HEK293 (cell line): Measurements from ENCODE around the gene EEF2K.

Experiments
- CTCF ChIA-PET: fragments of 350-600 bp; formaldehyde crosslinking; extraction: SDS; loops from one replicate; lab custom pipeline; 2021; ENCODE audit warnings: antibody characterized with exemption; lab: Yijun Ruan, JAX
- POLR2A ChIA-PET: fragments of 300-600 bp; formaldehyde crosslinking; extraction: SDS; loops from one replicate; lab custom pipeline; 2020; ENCODE audit warnings: antibody characterized with exemption, inconsistent platforms; lab: Yijun Ruan, JAX
- H3K27ac ChIP-seq: fragments of 200-500 bp; sonication (Bioruptor generic); 2 replicates; pipeline ENCODE4 v1.5.1; 2014; ENCODE audit warnings: low read depth, low read length, control low read depth, inconsistent platforms; ENCODE audit errors: extremely low read depth
- H3K36me3 ChIP-seq, 2 experiments: fragments of 200-500 bp in 1 of 2; sonication (Bioruptor generic) in 1 of 2; 1 replicate in 1 of 2; 2 replicates in 1 of 2; pipeline ENCODE4 v1.5.1; 2014 to 2017; ENCODE audit warnings: inconsistent platforms in 2 of 2, low read length in 2 of 2; ENCODE audit not compliant: control insufficient read depth in 2 of 2, insufficient read depth in 1 of 2
- H3K4me1 ChIP-seq: fragments of 200-500 bp; sonication (Bioruptor generic); 2 replicates; pipeline ENCODE4 v1.5.1; 2014; ENCODE audit warnings: mild to moderate bottlenecking, low read length, inconsistent platforms; ENCODE audit not compliant: control insufficient read depth, insufficient read depth
- H3K4me3 ChIP-seq: 2 replicates; pipeline ENCODE4 v1.5.1; 2011; ENCODE audit warnings: low read depth, mild to moderate bottlenecking, control low read depth, low read length, moderate library complexity
- H3K9me3 ChIP-seq: fragments of 200-500 bp; sonication (Bioruptor generic); 2 replicates; pipeline ENCODE4 v1.5.1; 2014; ENCODE audit warnings: low read depth, low read length, inconsistent platforms; ENCODE audit not compliant: control insufficient read depth, insufficient read depth
- EGR2 ChIP-seq: fragments of 450-650 bp; formaldehyde crosslinking; IDR thresholded peaks from 2 replicates; pipeline ENCODE4 v1.5.1; 2016; ENCODE audit warnings: low read depth, missing biosample characterization, missing genetic modification characterization
- FEZF1 ChIP-seq: fragments of 450-650 bp; formaldehyde crosslinking; IDR thresholded peaks from 2 replicates; pipeline ENCODE4 v1.5.1; 2016; ENCODE audit warnings: missing biosample characterization, missing genetic modification characterization
- KLF7 ChIP-seq: fragments of 450-650 bp; formaldehyde crosslinking; IDR thresholded peaks from 2 replicates; pipeline ENCODE4 v1.5.1; 2016; ENCODE audit warnings: missing biosample characterization, missing genetic modification characterization, borderline replicate concordance
- MYNN ChIP-seq: fragments of 450-650 bp; formaldehyde crosslinking; IDR thresholded peaks from 2 replicates; pipeline ENCODE4 v1.5.1; 2016; ENCODE audit warnings: missing biosample characterization, missing genetic modification characterization, borderline replicate concordance
- PRDM10 ChIP-seq: fragments of 450-650 bp; formaldehyde crosslinking; IDR thresholded peaks from 2 replicates; pipeline ENCODE4 v1.5.1; 2016; ENCODE audit warnings: missing biosample characterization, missing genetic modification characterization
- SP2 ChIP-seq: fragments of 450-650 bp; formaldehyde crosslinking; IDR thresholded peaks from 2 replicates; pipeline ENCODE4 v1.5.1; 2016; ENCODE audit warnings: missing biosample characterization, missing genetic modification characterization
- YY1 ChIP-seq: fragments of 450-650 bp; formaldehyde crosslinking; IDR thresholded peaks from 2 replicates; pipeline ENCODE4 v1.5.1; 2018; ENCODE audit warnings: missing biosample characterization, missing genetic modification characterization
- ZBTB8A ChIP-seq: fragments of 450-650 bp; formaldehyde crosslinking; IDR thresholded peaks from 2 replicates; pipeline ENCODE4 v1.5.1; 2016; ENCODE audit warnings: missing biosample characterization, missing genetic modification characterization
- ZEB2 ChIP-seq: fragments of 450-650 bp; formaldehyde crosslinking; IDR thresholded peaks from 2 replicates; pipeline ENCODE4 v1.5.1; 2016; ENCODE audit warnings: missing biosample characterization, missing genetic modification characterization
- ZNF175 ChIP-seq: fragments of 450-650 bp; formaldehyde crosslinking; IDR thresholded peaks from 2 replicates; pipeline ENCODE4 v1.5.1; 2016; ENCODE audit warnings: missing biosample characterization, missing genetic modification characterization
- ZNF2 ChIP-seq: fragments of 450-650 bp; formaldehyde crosslinking; IDR thresholded peaks from 2 replicates; pipeline ENCODE4 v1.5.1; 2016; ENCODE audit warnings: missing biosample characterization, missing genetic modification characterization
- ZNF239 ChIP-seq: fragments of 450-650 bp; formaldehyde crosslinking; IDR thresholded peaks from 2 replicates; pipeline ENCODE4 v1.5.1; 2016; ENCODE audit warnings: missing biosample characterization, missing genetic modification characterization
- ZNF280C ChIP-seq: fragments of 450-650 bp; formaldehyde crosslinking; IDR thresholded peaks from 2 replicates; pipeline ENCODE4 v1.5.1; 2016; ENCODE audit warnings: missing biosample characterization, missing genetic modification characterization
- ZNF354C ChIP-seq: fragments of 450-650 bp; formaldehyde crosslinking; IDR thresholded peaks from 2 replicates; pipeline ENCODE4 v1.5.1; 2016; ENCODE audit warnings: missing biosample characterization, missing genetic modification characterization, low read depth, borderline replicate concordance
- ZNF362 ChIP-seq: fragments of 450-650 bp; formaldehyde crosslinking; IDR thresholded peaks from 2 replicates; pipeline ENCODE4 v1.5.1; 2016; ENCODE audit warnings: missing biosample characterization, missing genetic modification characterization
- ZNF398 ChIP-seq: fragments of 450-650 bp; formaldehyde crosslinking; IDR thresholded peaks from 2 replicates; pipeline ENCODE4 v1.5.1; 2017; ENCODE audit warnings: missing biosample characterization, missing genetic modification characterization
- ZNF488 ChIP-seq: fragments of 450-650 bp; formaldehyde crosslinking; IDR thresholded peaks from 2 replicates; pipeline ENCODE4 v1.5.1; 2016; ENCODE audit warnings: missing biosample characterization, missing genetic modification characterization
- ZNF513 ChIP-seq: fragments of 450-650 bp; IDR thresholded peaks from 2 replicates; pipeline ENCODE4 v1.5.1; 2018; ENCODE audit warnings: missing biosample characterization, missing genetic modification characterization
- ZNF544 ChIP-seq: fragments of 450-650 bp; formaldehyde crosslinking; IDR thresholded peaks from 2 replicates; pipeline ENCODE4 v1.5.0; 2017; ENCODE audit warnings: missing biosample characterization, missing genetic modification characterization
- ZNF623 ChIP-seq: fragments of 450-650 bp; formaldehyde crosslinking; IDR thresholded peaks from 2 replicates; pipeline ENCODE4 v1.5.1; 2016; ENCODE audit warnings: missing biosample characterization, missing genetic modification characterization
- ZNF692 ChIP-seq: fragments of 450-650 bp; formaldehyde crosslinking; IDR thresholded peaks from 2 replicates; pipeline ENCODE4 v1.5.1; 2016; ENCODE audit warnings: missing biosample characterization, missing genetic modification characterization
- ZNF701 ChIP-seq: fragments of 450-650 bp; formaldehyde crosslinking; IDR thresholded peaks from 2 replicates; pipeline ENCODE4 v1.5.1; 2016; ENCODE audit warnings: missing biosample characterization, missing genetic modification characterization

EEF2K gene

GRCh38 chr16:22206842-22207714, 1.0 kb downstream of the EEF2K start (continued):
- TF ChIP-seq SP2 (tag by site-specific recombination) (0 out of 2 replicates have a peak, but pooled peaks have one; percentile 4), FEZF1 (peak; percentile 57), KLF7 (tag by site-specific recombination) (no peak), ZNF701 (tag by site-specific recombination) (no peak), PRDM10 (tag by site-specific recombination) (peak; percentile 50), ZNF354C (no peak), ZNF692 (no peak), ZNF623 (tag by site-specific recombination) (0 out of 2 replicates have a peak, but pooled peaks have one; percentile 16), MYNN (tag by site-specific recombination) (no peak), ZNF280C (no peak), ZNF398 (tag by site-specific recombination) (peak; percentile 51), ZNF362 (tag by site-specific recombination) (no peak), ZEB2 (no peak)

- H3K27ac ChIP-seq, result no peak overlapping the region; the same call in 1 of the 2 replicates
- ChIA-PET CTCF (interaction anchor here (0.6 to 1.7 kb wide), 9 partner anchors 10 to 1019 kb away, joined by 3 to 6 read pairs (median 3); no protein-coding TSS in a partner anchor), POLR2A (interaction anchor here (1.3 kb wide), 1 partner anchor 25 kb away, joined by 4 read pairs; no protein-coding TSS in a partner anchor)
- H3K36me3 ChIP-seq, result peaks cover 0 to 6% of the 10 kb centered on the region in 2 experiments; a peak in 1 of 3 replicates
- H3K9me3 ChIP-seq, result no peaks in the 10 kb centered on the region
- H3K4me1 ChIP-seq, result peaks cover 4% of the 10 kb centered on the region; the same call in 1 of the 2 replicates
- 0 out of 2 replicates have a peak overlapping the region, but pooled peaks have one; percentile 91 for H3K4me3 ChIP-seq
- TF ChIP-seq EGR2 (tag by site-specific recombination) (no peak), ZNF2 (tag by site-specific recombination) (no peak), ZBTB8A (tag by site-specific recombination) (no peak), ZNF544 (no peak), ZNF239 (tag by site-specific recombination) (no peak), YY1 (tag by site-specific recombination) (no peak), ZNF488 (tag by site-specific recombination) (no peak), ZNF175 (no peak), ZNF513 (tag by site-specific recombination) (no peak)
Observed at GRCh38 chr16:22207715-22208360, 1.8 kb downstream of the EEF2K start.
